Measurements from ENCODE around the gene MATCAP1.

Gene MATCAP1

DNA sequence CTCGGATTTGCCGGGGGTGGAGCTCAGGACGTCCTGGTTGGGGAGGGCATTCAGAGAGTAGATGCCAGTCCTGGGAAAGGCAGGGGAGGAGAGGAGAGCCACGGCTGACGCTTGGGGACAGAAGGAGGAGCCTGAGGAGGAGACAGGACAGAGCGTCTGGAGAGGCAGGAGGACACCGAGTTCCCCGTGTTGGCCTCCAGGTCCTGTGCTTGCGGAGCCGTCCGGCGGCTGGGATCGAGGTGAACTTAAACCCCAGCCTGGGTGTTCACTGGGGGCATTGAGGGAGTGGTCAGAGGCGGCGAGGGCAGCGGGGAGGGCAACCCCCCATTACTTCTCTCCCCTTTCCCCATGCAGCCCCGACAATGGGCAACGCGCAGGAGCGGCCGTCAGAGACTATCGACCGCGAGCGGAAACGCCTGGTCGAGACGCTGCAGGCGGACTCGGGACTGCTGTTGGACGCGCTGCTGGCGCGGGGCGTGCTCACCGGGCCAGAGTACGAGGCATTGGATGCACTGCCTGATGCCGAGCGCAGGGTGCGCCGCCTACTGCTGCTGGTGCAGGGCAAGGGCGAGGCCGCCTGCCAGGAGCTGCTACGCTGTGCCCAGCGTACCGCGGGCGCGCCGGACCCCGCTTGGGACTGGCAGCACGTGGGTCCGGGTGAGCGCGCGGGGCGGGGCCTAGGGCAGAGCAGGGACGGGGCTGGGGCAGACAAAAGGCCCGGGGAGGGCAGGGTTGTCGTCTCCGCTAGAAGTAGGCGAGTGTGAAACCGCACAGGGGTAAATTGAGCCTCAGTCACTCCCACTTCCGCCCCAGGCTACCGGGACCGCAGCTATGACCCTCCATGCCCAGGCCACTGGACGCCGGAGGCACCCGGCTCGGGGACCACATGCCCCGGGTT lies 9.7 kb downstream of the MATCAP1 start:
- Histone ChIP-seq H3K4me1 (ENCODE audit: control insufficient read depth, low read length) (peaks cover 34% of the 10 kb centered on the region), H4K20me1 (ENCODE audit: control insufficient read depth, insufficient read depth, low read depth, low read length) (0 out of 2 replicates have a peak, but pooled peaks cover 4% of the 10 kb centered on the region), H3K4me2 (ENCODE audit: low read length) (peak overlapping the region; percentile 89), H3K9me2 (replicated peaks; ENCODE audit: control insufficient read depth, low read length) (no peaks in the 10 kb centered on the region), H3K27ac (ENCODE audit: low read depth, low read length) (no peak overlapping the region), H3K9me3 (ENCODE audit: control insufficient read depth, insufficient read depth, low read length) (no peaks in the 10 kb centered on the region), H3K79me2 (ENCODE audit: control insufficient read depth, low read length) (no peaks in the 10 kb centered on the region), H3K36me3 (ENCODE audit: control insufficient read depth, low read length) (no peaks in the 10 kb centered on the region), H3K4me3 (ENCODE audit: low read length) (peak overlapping the region; percentile 67), H3K27me3 (ENCODE audit: control insufficient read depth, low read length) (peaks cover 70% of the 10 kb centered on the region), H3F3A (ENCODE audit: control insufficient read depth, insufficient read depth) (no peaks in the 10 kb centered on the region; the same call in 1 of the 2 replicates)
- TF ChIP-seq, protein P1, sequence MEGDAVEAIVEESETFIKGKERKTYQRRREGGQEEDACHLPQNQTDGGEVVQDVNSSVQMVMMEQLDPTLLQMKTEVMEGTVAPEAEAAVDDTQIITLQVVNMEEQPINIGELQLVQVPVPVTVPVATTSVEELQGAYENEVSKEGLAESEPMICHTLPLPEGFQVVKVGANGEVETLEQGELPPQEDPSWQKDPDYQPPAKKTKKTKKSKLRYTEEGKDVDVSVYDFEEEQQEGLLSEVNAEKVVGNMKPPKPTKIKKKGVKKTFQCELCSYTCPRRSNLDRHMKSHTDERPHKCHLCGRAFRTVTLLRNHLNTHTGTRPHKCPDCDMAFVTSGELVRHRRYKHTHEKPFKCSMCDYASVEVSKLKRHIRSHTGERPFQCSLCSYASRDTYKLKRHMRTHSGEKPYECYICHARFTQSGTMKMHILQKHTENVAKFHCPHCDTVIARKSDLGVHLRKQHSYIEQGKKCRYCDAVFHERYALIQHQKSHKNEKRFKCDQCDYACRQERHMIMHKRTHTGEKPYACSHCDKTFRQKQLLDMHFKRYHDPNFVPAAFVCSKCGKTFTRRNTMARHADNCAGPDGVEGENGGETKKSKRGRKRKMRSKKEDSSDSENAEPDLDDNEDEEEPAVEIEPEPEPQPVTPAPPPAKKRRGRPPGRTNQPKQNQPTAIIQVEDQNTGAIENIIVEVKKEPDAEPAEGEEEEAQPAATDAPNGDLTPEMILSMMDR (IDR thresholded peaks at IDR 0.05; ENCODE audit: low read depth, low read length, poor library complexity, severe bottlenecking), result no peak
- TF ChIP-seq EZH2phosphoT487 (IDR thresholded peaks at IDR 0.05; ENCODE audit: borderline replicate concordance, low read length), result peak; percentile 30; the same call in 1 of the 2 replicates

DNA sequence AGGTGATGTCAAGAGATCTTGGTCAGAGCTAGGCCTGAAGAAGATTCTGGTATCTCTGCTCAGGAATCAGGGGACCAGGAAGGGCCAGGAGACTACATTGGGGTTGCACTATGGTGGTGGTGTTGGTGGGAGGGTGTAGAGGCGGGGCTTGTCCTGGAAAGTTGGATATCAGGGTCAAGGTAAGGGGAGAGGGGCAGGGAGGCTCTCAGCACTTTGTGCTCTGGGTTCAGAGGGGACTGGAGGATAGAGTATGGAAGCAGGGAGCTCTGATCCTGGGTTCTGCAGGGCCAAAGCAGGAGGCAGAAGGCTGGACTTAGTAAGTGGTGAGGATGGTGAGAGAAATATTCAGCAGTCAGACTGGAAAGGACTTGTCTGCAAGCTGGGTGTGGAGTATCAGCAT lies 10.4 kb downstream of the MATCAP1 start:
- H3K4me2 ChIP-seq (ENCODE audit: low read length), result peak overlapping the region; percentile 89
- peaks cover 28% of the 10 kb centered on the region for H3K4me1 ChIP-seq (ENCODE audit: control insufficient read depth, low read length)
- no peaks in the 10 kb centered on the region; the same call in 1 of the 2 replicates for H3F3A ChIP-seq (ENCODE audit: control insufficient read depth, insufficient read depth)
- no peaks in the 10 kb centered on the region for H3K79me2 ChIP-seq (ENCODE audit: control insufficient read depth, low read length)
- no peaks in the 10 kb centered on the region for H3K9me3 ChIP-seq (ENCODE audit: control insufficient read depth, insufficient read depth, low read length)
- H3K27me3 ChIP-seq (ENCODE audit: control insufficient read depth, low read length), result peaks cover 72% of the 10 kb centered on the region
- H3K27ac ChIP-seq (ENCODE audit: low read depth, low read length), result no peak overlapping the region
- no peaks in the 10 kb centered on the region for H4K20me1 ChIP-seq (ENCODE audit: control insufficient read depth, insufficient read depth, low read depth, low read length)
- peak overlapping the region; percentile 67; the same call in 1 of the 2 replicates for H3K4me3 ChIP-seq (ENCODE audit: low read length)
- no peaks in the 10 kb centered on the region for H3K36me3 ChIP-seq (ENCODE audit: control insufficient read depth, low read length)
- no peak for TF ChIP-seq EZH2phosphoT487 (IDR thresholded peaks at IDR 0.05; ENCODE audit: borderline replicate concordance, low read length)
- TF ChIP-seq, protein P1 (IDR thresholded peaks at IDR 0.05; ENCODE audit: low read depth, low read length, poor library complexity, severe bottlenecking), result no peak
- H3K9me2 ChIP-seq (replicated peaks; ENCODE audit: control insufficient read depth, low read length), result no peaks in the 10 kb centered on the region

DNA sequence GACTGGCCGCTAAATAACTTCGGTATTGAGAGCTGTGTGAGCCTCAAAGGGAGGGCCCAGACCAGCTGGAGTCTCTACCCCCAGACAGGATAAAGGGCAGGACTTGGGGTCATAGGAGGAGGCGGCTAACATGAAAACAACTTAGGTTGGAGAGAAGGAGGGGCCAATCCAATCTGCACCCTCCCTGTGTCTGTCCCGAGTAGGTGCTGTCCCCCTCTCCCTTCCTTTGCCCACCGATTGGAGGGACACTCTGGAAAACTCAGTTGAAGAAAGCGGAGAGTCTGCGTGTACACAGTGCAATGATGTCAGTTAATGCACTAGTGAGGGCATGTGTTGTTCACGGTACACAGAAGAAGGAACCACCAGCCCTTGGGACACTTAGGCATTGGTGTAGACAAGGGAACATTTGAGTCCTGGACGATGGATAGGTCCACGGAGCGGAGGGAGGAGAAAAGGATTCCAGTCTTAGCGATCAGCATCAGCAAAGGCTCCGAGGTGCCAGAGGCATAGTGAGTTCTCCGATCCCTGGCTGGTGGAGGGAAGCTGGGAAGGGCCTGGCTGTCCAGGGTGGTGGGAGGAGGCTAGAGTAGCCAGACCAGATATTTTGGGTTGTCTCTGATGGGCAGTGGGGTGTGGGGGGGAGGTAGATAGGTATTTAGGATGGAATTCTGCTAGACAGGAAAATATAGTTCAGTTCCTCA lies 12.7 kb downstream of the MATCAP1 start:
- peaks cover 24% of the 10 kb centered on the region for H3K4me1 ChIP-seq (ENCODE audit: control insufficient read depth, low read length)
- no peaks in the 10 kb centered on the region for H3K9me2 ChIP-seq (replicated peaks; ENCODE audit: control insufficient read depth, low read length)
- TF ChIP-seq EZH2phosphoT487 (IDR thresholded peaks at IDR 0.05; ENCODE audit: borderline replicate concordance, low read length), result no peak
- TF ChIP-seq, protein P1 (IDR thresholded peaks at IDR 0.05; ENCODE audit: low read depth, low read length, poor library complexity, severe bottlenecking), result no peak
- no peaks in the 10 kb centered on the region for H3K79me2 ChIP-seq (ENCODE audit: control insufficient read depth, low read length)
- H3K4me3 ChIP-seq (ENCODE audit: low read length), result peak overlapping the region; percentile 22
- no peaks in the 10 kb centered on the region for H4K20me1 ChIP-seq (ENCODE audit: control insufficient read depth, insufficient read depth, low read depth, low read length)
- H3K27ac ChIP-seq (ENCODE audit: low read depth, low read length), result no peak overlapping the region
- H3K9me3 ChIP-seq (ENCODE audit: control insufficient read depth, insufficient read depth, low read length), result no peaks in the 10 kb centered on the region
- H3F3A ChIP-seq (ENCODE audit: control insufficient read depth, insufficient read depth), result no peaks in the 10 kb centered on the region; the same call in 1 of the 2 replicates
- no peaks in the 10 kb centered on the region for H3K36me3 ChIP-seq (ENCODE audit: control insufficient read depth, low read length)
- peak overlapping the region; percentile 49 for H3K4me2 ChIP-seq (ENCODE audit: low read length)
- peaks cover 58% of the 10 kb centered on the region for H3K27me3 ChIP-seq (ENCODE audit: control insufficient read depth, low read length)
